Stimulated activated CD4-positive, alpha-beta T cell treated with anti-CD3 and anti-CD28 coated beads, Interleukin-15, amount 100 ng/mL, for 48 hours (primary cell): Measurements from ENCODE around the gene MAP7.
"Not testable (repeated sequence)": the region's sequence is repeated elsewhere in the genome, so short reads cannot be mapped to it uniquely, and the experiment has no call there.

ENCODE experiments used
- DNase-seq, 2 donors: peaks; one replicate each; pipeline ENCODE4 v3.0.0-alpha.2; 2020; ENCODE audit warnings: low read depth in 2 of 2

MAP7 gene

DNA sequence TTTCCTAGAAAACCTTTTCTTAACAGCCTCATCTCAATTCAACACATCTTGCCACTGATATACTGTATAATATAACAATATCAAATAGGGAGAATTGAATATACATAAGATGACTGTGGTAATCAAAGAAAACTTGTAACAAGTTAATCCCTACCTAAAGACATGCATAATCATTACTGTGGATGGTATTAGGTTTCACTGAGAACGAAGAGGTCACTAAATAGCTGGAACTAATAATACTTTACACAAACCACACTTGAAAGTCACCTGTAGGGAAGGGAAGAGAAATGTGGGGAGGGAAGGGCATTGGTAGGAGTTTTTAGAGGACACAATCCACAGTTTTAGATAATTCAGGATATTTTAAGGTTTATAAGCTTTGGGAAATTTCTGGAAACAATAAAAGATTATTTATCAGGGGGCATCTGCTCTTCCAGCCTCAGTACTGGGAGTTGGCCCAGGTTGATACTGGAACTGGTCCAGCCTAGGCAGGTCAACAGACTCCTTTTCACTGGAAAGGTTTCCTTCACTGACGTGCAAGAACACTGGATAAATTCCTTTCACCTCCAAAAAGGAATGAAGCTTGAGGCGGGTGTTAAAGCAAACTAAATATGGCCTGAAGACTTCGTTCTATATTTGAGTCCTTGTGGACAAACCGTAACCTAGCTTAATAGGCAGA lies 44.0 kb downstream of the MAP7 start:
- DNase-seq = no peak

DNA sequence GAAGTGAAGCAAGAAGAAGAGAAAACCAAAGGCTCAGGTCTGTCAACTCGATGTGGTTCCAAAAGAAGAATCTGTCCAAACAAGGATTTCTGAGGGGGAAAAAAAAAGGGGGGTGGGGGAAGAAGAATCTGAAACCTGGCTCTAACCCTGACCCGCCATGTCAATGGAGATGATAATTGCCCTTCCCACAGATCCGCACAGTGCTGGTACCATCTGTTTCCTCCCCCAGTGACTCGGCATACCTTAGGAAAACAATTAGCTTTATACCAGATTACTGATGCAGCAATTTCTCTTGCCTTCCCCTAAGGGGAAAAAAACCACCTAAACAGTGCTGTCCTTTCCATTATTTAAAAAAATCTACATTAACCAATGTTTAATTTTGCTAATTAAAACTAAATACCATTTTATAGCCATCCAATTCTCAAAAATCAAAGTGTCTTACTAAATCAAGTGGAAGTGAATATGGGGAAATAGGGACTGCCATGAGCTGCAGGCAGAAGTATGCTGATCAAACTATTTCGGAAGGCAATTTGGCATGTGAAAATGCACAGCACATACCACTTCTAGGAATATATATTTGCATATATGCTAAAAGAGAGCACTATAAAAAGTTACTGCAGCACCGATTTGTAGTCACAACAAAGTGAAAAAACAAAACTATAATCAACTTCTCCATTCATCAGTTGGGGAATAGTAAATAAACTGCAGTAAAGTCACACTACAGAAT lies 46.8 kb downstream of the MAP7 start:
- no peak for DNase-seq

DNA sequence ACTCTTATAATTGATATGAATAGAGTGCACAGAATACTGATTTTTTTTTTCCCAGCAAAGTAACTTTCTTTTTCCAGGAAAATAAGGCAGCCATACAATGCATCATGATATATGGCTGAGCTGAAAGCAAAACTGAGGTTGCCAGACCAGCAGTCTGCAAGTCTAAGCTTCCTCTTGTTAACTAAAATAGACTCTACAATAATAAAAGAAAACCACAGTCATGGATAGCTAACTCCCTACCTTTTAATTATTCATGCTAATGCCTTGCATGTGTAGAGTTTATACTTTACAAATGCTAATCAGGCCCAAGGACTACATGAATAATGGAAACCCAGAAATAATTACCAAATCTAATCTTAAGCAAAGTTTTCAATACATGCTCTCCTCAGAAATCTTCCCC lies 47.4 kb downstream of the MAP7 start:
- no peak for DNase-seq

- DNase-seq = no peak
These were observed 48.7 kb downstream of the MAP7 start for GRCh38 chr6:136501514-136501913.

DNA sequence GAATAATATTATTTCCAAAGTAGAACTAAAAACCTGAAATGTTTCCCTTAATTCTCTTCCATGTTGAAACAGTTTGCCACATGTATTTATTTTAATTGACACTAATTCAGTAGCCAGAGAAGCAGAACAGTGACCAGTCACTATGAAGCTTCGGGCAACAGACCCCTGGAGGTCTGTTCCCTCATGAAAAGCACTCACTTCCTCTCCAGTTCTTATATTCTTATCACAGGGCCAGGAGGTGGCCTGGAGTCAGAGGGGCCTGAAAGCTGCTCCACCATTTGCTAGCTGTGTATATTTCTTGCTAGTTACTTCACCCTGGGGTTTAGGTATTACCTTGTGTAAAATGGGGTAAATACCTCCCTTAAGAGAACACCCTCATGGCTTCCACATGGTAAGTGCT lies 49.1 kb downstream of the MAP7 start:
- no peak for DNase-seq

- no peak for DNase-seq
These were observed 49.8 kb downstream of the MAP7 start for GRCh38 chr6:136500414-136500813.

GRCh38 chr6:136499370-136499769 lies 50.9 kb downstream of the MAP7 start:
- no peak for DNase-seq

- DNase-seq = not testable (repeated sequence)
These were observed 53.8 kb downstream of the MAP7 start for GRCh38 chr6:136496449-136496848.

DNA sequence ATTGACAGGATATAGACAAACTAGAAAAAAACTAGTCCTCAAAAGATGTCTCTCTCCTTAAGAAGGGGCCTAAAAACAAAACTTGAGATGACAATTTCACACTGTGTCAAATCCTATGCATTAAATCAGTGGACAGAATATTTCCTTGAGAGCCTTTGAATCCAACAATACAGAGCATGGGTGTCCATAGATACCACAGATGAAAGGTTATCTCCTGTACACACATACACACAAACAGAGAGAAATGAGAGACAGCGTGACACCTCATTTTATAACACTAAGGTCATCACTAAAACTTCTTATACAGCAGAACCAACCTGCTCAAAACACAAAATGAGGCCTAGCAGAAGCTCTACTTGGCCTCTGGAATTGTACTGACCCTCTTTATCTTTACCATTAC lies 55.5 kb downstream of the MAP7 start:
- DNase-seq = no peak

- no peak for DNase-seq
These were observed 56.2 kb downstream of the MAP7 start for GRCh38 chr6:136494059-136494458.

- DNase-seq = no peak
These were observed 57.8 kb downstream of the MAP7 start for GRCh38 chr6:136492409-136492808.

- DNase-seq = no peak
These were observed 58.5 kb downstream of the MAP7 start for GRCh38 chr6:136491754-136492153.

DNA sequence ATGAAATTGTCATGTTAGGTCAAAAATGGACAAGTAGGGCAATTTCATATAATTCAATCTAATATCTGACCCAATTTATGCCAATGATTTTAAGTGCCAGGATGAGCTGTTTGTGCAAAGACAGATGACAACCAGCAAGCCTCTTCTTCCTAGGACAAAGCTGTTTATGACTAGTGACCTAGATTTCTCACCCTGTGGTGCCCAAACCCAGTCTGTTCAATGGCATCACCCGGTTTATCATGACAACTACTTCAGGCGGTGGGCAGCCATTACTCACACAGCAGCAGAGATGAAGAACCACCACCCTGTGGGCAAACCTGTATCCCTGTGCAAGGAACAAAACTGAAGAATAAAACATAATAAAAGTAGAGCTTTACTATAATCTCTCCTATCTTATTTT lies 59.0 kb downstream of the MAP7 start:
- DNase-seq = no peak

DNA sequence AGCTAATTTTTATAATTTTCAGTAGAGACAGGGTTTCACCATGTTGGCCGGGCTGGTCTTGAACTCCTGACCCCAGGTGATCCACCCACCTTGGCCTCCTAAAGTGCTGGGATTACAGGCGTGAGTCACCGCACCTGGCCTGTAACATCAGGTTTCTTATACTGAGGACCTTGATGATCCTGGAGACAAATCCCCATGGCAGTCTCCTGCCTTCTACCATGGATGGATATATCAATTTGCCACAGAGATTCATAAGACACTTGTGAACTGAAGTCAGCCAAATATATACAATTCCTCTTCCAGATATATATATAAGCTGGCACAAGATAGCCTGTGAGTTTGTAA lies 60.6 kb downstream of the MAP7 start:
- DNase-seq = not testable (repeated sequence)

DNA sequence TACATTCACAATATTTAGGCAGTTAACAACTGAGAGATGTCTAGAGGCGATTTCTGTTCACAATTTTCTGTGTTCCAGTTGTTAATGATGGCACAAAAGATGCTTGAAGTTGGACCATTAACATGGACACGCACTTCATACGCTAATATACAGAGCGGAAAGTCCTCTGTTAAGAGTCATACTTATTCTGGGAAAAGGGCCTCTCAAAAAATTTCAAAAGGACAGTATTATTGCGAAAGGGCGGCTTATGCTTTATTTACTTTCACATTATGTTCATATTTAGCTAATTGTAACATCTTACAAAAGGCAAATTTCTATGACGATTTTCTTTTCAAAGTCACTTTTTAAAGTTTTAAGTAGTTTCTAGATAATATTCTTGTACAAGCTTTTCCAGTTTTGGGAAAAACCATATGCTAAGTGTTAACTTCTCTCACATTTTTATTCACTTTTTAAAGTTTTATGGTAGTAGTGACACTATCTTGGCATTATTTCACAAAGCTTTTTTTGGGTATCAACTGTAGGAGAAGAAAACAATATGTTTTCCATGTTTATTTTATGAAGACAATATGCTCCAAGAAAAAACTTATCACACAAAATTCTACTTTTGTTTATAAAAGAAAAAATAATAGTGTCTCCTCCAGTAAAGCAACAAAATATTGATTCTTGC lies 62.3 kb downstream of the MAP7 start:
- DNase-seq = no peak

GRCh38 chr6:136486357-136486756 lies 63.9 kb downstream of the MAP7 start:
- no peak for DNase-seq

DNA sequence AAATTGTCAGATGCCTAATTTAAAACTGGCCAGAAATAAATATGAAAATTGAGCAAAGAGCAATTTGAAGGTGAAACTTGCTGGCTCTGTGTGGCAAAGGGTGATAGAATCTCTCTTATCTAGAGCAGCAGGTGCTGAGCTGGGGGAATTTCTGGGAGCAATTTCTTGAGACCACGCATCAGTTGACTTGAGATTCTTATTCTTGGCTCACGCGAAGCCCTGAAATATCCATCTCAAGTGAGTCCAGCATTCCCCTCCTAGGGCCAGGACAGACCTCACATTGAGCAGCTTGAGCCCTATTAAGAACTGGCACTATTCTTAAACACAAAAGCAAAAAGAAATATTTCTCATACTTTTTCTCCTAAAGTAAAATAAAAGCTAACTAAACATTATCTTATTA lies 66.3 kb downstream of the MAP7 start:
- DNase-seq = no peak

DNA sequence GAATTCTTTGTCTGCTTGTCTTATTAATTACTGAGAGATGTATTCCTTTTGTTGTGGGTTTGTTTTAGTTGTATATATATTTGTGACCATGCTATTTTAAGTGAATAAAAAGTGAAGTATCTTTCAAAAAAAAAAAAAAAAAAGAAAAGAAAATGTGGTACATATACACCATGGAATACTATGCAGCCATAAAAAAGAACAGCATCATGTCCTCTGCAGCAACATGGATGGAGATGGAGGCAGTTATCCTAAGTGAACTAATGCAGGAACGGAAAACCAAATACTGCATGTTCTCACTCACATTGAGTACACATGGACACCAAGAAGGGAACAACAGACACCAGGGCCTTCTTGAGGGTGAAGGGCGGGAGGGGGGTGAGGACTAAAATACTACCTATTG lies 67.2 kb downstream of the MAP7 start:
- DNase-seq = not testable (repeated sequence)

GRCh38 chr6:136477548-136477947 lies 72.7 kb downstream of the MAP7 start:
- DNase-seq = no peak

DNA sequence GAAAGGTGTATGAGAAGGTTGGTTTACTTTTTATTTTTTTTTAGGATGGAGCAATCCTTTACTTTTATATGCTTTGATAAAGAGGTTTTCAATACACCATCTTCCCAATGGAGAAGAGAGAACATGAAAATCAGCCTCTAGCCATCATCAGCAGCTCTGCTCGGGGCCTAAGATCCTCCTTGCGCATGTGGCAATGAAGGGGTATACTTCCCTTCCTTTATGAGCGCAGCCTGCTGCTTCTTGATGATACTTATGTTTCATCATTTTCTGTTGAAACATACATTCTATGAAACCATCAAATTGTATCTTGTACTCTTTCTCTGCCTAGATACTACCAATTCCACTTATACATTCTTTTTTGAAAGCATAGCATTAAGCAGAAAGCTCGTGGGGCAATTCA lies 74.5 kb downstream of the MAP7 start:
- no peak for DNase-seq

- DNase-seq = no peak
These were observed 76.0 kb downstream of the MAP7 start for GRCh38 chr6:136474241-136474640.

DNA sequence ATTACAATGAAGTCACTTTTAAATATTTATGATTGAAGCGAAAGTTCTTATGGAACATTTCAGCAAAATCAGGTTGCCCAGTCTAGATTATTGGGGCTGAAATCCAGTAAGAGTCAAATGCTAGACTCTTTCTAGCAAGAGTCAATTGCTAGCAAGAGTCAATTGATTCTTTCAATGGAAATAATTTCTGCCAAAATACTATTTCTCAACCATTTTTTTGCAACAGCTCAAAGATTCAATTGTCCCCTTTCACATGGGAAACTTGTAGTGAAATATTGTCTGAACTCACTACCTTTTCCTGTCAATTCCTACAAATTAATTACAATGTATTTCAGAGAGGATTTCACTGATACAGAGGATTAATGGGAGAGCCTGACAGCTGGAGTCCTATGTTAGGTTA lies 78.3 kb downstream of the MAP7 start:
- no peak for DNase-seq

GRCh38 chr6:136471372-136471771 lies 78.8 kb downstream of the MAP7 start:
- DNase-seq = no peak
